Activated naive CD8-positive, alpha-beta T cell treated with anti-CD3 and anti-CD28 coated beads, Interleukin-2, amount 10 ng/mL, durations not matched to agents 7 days and 5 days (primary cell): ENCODE measurements around the gene SLC13A4. TPM values are rescaled to one million over a fixed set of nuclear protein-coding genes. Genes with fewer than 3 reads are reported as not detected.
"Not testable (repeated sequence)": the region's sequence is repeated elsewhere in the genome, so short reads cannot be mapped to it uniquely, and the experiment has no call there.

Experiments used
- ATAC-seq: fragments of 150-1000 bp; cut with Tn5 transposase; one replicate; pipeline ENCODE4 v1.10.0; 2021; ENCODE audit warnings: low read depth, moderate library complexity
- POLR2A ChIA-PET: fragments of 350-600 bp; sonication (Branson Sonifier 250); formaldehyde crosslinking; loops from one replicate; lab custom pipeline; 2021; ENCODE audit warnings: antibody characterized with exemption; lab: Charles Lee
- DNase-seq: peaks from one replicate; pipeline ENCODE4 v3.0.0; 2021
- H3K27ac Mint-ChIP-seq: one replicate; pipeline ENCODE4 v1.8.0; 2022; ENCODE audit warnings: mild to moderate bottlenecking, mixed read lengths
- H3K27me3 Mint-ChIP-seq: one replicate; pipeline ENCODE4 v1.8.0; 2022; ENCODE audit warnings: mild to moderate bottlenecking, moderate library complexity, mixed read lengths
- H3K36me3 Mint-ChIP-seq: one replicate; pipeline ENCODE4 v1.8.0; 2021; ENCODE audit warnings: mild to moderate bottlenecking, mixed read lengths
- H3K4me1 Mint-ChIP-seq: one replicate; pipeline ENCODE4 v1.8.0; 2021; ENCODE audit warnings: mixed read lengths
- H3K4me3 Mint-ChIP-seq: one replicate; pipeline ENCODE4 v1.8.0; 2022; ENCODE audit warnings: mild to moderate bottlenecking, moderate library complexity, mixed read lengths
- H3K9me3 Mint-ChIP-seq: one replicate; pipeline ENCODE4 v1.8.0; 2021; ENCODE audit warnings: mixed read lengths
- total RNA-seq, 2 experiments: library from RNA; stranded (reverse); gene quantifications; one replicate each; pipeline ENCODE4 v1.2.3, GENCODE V29; 2021

The SLC13A4 gene
- total RNA-seq, 2 experiments from 2014 or later, result not detected

DNA sequence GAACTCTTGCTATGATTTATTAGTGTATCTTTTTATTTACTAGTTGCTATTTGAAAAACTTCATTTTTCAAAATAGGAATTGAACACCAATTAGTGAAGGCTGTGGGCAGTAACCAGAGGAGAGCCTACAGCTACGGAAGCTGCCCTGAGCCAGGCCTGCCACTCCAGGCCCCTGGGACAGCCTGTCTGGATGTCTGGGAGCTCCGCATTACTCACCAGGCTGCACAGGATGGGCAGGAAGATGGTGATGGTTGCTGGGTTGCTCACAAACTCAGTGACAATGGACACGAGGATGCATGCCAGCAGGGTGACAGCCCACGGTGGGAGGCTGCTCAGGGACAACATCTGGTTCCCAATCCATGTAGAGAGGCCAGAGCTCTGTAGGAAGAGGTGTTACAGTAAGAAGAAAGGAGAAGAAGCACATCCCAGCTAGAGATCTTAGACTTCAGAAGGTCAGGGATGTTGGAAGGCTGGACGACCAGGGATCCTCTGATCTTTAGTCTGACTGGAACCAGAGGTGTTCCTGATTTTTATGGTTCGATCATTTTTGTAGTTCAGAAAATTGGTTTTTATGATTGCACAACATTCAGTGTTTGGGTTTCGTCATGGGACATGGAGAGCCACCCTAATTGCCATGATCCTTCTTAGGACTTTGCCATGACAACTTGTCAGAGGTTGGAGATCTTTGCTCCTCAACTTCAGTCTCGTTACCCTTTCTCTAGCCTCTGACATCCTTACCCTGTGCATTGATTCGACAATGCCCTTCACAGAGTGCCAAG, 42.5 kb downstream of the SLC13A4 start:
- Mint-ChIP-seq H3K4me3 (no peak overlapping the region), H3K27ac (no peak overlapping the region), H3K36me3 (peaks cover 2% of the 10 kb centered on the region), H3K9me3 (no peaks in the 10 kb centered on the region), H3K27me3 (peaks cover 2% of the 10 kb centered on the region), H3K4me1 (peaks cover 11% of the 10 kb centered on the region)
- DNase-seq (no peak), ATAC-seq (no peak)
- POLR2A ChIA-PET, result no interaction called here

DNA sequence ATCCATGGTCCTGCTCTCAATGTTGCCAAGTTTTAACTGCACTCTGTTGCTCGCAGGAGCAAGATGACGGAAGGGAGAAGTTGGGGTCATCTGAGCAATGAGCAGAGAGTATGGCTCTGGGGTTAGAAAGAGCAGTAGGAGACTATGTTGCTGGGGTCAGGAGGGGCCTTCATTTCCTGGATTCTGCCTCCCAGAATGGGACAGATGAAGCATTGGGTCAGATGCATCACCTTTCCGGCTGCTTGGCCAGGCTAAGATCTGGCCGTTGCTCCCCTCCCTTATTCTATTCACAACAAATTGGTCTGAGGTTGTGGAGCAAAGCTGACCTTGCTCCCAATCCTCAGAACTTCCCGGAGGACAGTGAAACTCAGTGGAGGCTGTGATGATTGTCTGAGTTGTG, 43.3 kb downstream of the SLC13A4 start:
- no peak for ATAC-seq
- Mint-ChIP-seq H3K27me3 (peaks cover 2% of the 10 kb centered on the region), H3K4me1 (peaks cover 13% of the 10 kb centered on the region), H3K4me3 (no peak overlapping the region), H3K9me3 (no peaks in the 10 kb centered on the region), H3K27ac (no peak overlapping the region), H3K36me3 (peaks cover 2% of the 10 kb centered on the region)
- DNase-seq, result no peak
- POLR2A ChIA-PET, result no interaction called here

DNA sequence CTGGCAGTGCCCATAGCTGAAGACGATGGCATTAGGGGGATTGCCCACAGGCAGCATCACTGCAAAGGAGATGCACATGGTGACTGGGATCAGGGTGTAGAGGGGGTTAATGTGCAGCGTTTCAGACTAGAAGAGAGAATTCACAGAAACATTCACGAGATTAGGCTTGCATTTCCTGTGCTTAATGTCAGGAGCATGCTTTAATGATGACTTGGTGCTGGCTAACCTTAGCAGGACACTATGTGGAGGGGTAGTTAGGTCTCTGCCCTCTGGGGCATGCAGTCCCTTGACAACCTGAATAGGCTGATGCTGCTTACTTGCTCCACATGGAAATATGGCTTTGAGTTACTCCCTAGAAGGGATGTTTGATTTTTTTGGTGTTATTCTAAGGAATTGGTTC, 43.9 kb downstream of the SLC13A4 start:
- Mint-ChIP-seq H3K4me1 (peaks cover 13% of the 10 kb centered on the region), H3K36me3 (peaks cover 2% of the 10 kb centered on the region), H3K27me3 (peaks cover 2% of the 10 kb centered on the region), H3K27ac (no peak overlapping the region), H3K9me3 (no peaks in the 10 kb centered on the region), H3K4me3 (no peak overlapping the region)
- ATAC-seq, result no peak
- POLR2A ChIA-PET, result no interaction called here
- DNase-seq, result no peak

DNA sequence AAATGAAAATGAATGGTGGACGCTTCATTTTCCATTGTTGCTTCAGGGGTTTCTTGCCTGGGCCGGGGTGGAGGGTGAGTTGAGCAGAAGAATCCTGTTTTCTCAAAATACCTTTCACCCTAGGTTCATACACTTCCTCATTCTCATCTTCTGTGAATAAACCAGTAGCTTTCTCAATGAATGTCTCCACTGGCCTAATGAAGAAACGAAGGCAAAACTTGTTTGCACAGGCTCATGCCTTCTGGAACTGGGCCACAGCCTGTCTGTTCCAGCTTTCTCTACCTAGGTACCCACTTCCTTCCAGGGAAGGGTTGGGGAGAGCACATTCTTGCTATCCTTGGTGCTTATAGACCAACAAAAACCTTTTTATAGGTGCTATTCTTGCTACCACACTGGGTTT, 44.4 kb downstream of the SLC13A4 start:
- Mint-ChIP-seq H3K36me3 (peaks cover 7% of the 10 kb centered on the region), H3K27me3 (peaks cover 2% of the 10 kb centered on the region), H3K9me3 (no peaks in the 10 kb centered on the region), H3K4me3 (no peak overlapping the region), H3K4me1 (peaks cover 13% of the 10 kb centered on the region), H3K27ac (no peak overlapping the region)
- ATAC-seq (no peak), DNase-seq (no peak)
- POLR2A ChIA-PET, result no interaction called here

DNA sequence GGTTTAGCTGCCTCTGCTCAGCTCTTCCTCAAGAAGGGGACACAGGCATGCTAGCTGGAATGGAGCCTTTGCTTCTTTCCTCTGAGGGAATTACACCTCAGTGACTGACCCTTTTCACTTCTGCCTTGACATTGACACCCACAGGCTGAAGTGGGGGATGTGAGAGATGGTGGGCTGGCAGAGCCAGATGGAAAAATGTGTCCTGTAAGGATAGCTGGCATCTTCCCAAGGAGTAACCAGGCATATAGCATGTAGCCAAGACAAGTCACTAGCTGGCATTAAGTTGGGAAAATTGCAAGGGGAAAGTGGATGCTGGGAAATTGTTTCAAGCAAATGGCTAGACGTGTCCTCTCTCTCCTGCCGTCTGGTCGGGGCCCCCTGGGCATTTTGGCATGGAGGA, 45.8 kb downstream of the SLC13A4 start:
- POLR2A ChIA-PET, result no interaction called here

DNA sequence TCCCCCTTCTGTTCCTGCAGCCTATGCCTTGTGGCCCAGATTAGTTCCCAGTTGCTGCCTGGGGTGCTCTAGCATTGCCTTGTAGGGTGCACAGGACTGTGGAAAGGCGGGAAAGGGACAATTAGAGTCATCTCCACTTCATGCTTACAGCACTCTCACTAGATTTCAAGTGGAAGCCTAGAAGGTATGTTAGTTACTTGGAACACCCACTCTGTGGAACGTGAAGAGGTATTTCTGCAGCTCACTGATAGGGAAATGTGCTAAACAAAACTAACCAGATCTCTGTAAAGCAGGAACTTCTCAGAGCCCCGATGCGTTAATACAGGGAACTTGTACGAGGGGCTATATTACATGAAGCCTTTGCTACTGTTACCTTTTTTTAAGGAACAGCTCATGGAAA, 46.2 kb downstream of the SLC13A4 start:
- H3K27ac Mint-ChIP-seq, result no peak overlapping the region
- peaks cover 13% of the 10 kb centered on the region for H3K4me1 Mint-ChIP-seq
- POLR2A ChIA-PET, result no interaction called here
- H3K36me3 Mint-ChIP-seq, result peaks cover 11% of the 10 kb centered on the region
- peaks cover 2% of the 10 kb centered on the region for H3K27me3 Mint-ChIP-seq
- H3K9me3 Mint-ChIP-seq, result no peaks in the 10 kb centered on the region
- no peak overlapping the region for H3K4me3 Mint-ChIP-seq
- DNase-seq, result no peak
- ATAC-seq, result no peak

More for the DNA sequence above, 45.8 kb downstream of the SLC13A4 start:
- Mint-ChIP-seq H3K4me1 (peaks cover 13% of the 10 kb centered on the region), H3K9me3 (no peaks in the 10 kb centered on the region), H3K36me3 (peaks cover 9% of the 10 kb centered on the region), H3K4me3 (no peak overlapping the region), H3K27ac (no peak overlapping the region), H3K27me3 (peaks cover 2% of the 10 kb centered on the region)
- no peak for DNase-seq
- ATAC-seq, result no peak

GRCh38 chr7:135678612-135679575, 49.1 kb downstream of the SLC13A4 start:
- Mint-ChIP-seq H3K9me3 (no peaks in the 10 kb centered on the region), H3K27ac (no peak overlapping the region), H3K27me3 (peaks cover 2% of the 10 kb centered on the region), H3K36me3 (peaks cover 20% of the 10 kb centered on the region), H3K4me3 (no peak overlapping the region), H3K4me1 (peaks cover 13% of the 10 kb centered on the region)
- ATAC-seq (no peak), DNase-seq (no peak)
- POLR2A ChIA-PET, result interaction anchor here (0.7 kb wide), 1 partner anchor 42 kb away, joined by 3 read pairs; no protein-coding TSS in a partner anchor

- Mint-ChIP-seq H3K9me3 (no peaks in the 10 kb centered on the region), H3K27ac (no peak overlapping the region), H3K27me3 (no peaks in the 10 kb centered on the region), H3K4me3 (no peak overlapping the region), H3K36me3 (peaks cover 19% of the 10 kb centered on the region), H3K4me1 (peaks cover 8% of the 10 kb centered on the region)
- DNase-seq (no peak), ATAC-seq (no peak)
- POLR2A ChIA-PET, result no interaction called here
Measured at GRCh38 chr7:135673360-135673706, 54.7 kb downstream of the SLC13A4 start.

GRCh38 chr7:135672560-135673359, 55.2 kb downstream of the SLC13A4 start:
- no peaks in the 10 kb centered on the region for H3K27me3 Mint-ChIP-seq
- no peak overlapping the region for H3K4me3 Mint-ChIP-seq
- H3K27ac Mint-ChIP-seq, result no peak overlapping the region
- peaks cover 23% of the 10 kb centered on the region for H3K36me3 Mint-ChIP-seq
- peaks cover 8% of the 10 kb centered on the region for H3K4me1 Mint-ChIP-seq
- ATAC-seq, result peak; percentile 39
- no peaks in the 10 kb centered on the region for H3K9me3 Mint-ChIP-seq
- DNase-seq, result no peak
- POLR2A ChIA-PET, result no interaction called here

- Mint-ChIP-seq H3K9me3 (no peaks in the 10 kb centered on the region), H3K4me1 (peaks cover 12% of the 10 kb centered on the region), H3K36me3 (peaks cover 19% of the 10 kb centered on the region), H3K4me3 (no peak overlapping the region), H3K27me3 (no peaks in the 10 kb centered on the region), H3K27ac (no peak overlapping the region)
- ATAC-seq (no peak), DNase-seq (no peak)
- POLR2A ChIA-PET, result no interaction called here
Measured at GRCh38 chr7:135670179-135670578, 57.8 kb downstream of the SLC13A4 start.

GRCh38 chr7:135669774-135670173, 58.2 kb downstream of the SLC13A4 start:
- DNase-seq, result no peak
- H3K4me3 Mint-ChIP-seq, result no peak overlapping the region
- POLR2A ChIA-PET, result no interaction called here

DNA sequence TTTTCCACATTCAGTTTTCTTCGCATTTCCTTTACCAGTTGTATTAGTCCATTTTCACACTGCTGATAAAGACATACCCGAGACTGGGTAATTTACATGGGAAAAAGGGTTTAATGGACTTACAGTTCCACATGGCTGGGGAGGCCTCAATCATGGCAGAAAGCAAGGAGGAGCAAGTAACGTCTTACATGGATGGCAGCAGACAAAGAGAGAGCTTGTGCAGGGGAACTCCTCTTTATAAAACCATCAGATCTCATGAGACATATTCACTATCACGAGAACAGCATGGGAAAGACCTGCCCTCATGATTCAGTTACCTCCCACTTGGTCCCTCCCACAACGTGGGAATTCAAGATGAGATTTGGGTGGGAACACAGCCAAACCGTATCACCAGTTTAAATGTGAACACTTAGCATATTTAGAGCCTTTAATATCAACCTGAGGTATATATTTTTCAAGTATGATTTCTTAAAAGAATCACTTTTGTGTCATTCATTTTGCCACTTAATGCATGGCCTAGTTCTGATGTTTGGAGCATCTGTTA, 59.1 kb downstream of the SLC13A4 start:
- H3K36me3 Mint-ChIP-seq, result peaks cover 15% of the 10 kb centered on the region
- H3K4me1 Mint-ChIP-seq, result peaks cover 14% of the 10 kb centered on the region
- H3K9me3 Mint-ChIP-seq, POLR2A ChIA-PET, H3K27ac Mint-ChIP-seq, H3K27me3 Mint-ChIP-seq, H3K4me3 Mint-ChIP-seq, DNase-seq, ATAC-seq: not testable (repeated sequence)

More at GRCh38 chr7:135669774-135670173, 58.2 kb downstream of the SLC13A4 start:
- H3K27me3 Mint-ChIP-seq, result no peaks in the 10 kb centered on the region
- no peaks in the 10 kb centered on the region for H3K9me3 Mint-ChIP-seq
- no peak overlapping the region for H3K27ac Mint-ChIP-seq
- peaks cover 13% of the 10 kb centered on the region for H3K4me1 Mint-ChIP-seq
- ATAC-seq, result no peak
- peaks cover 18% of the 10 kb centered on the region for H3K36me3 Mint-ChIP-seq

GRCh38 chr7:135667626-135668025, 60.4 kb downstream of the SLC13A4 start:
- H3K27ac Mint-ChIP-seq, POLR2A ChIA-PET, H3K4me3 Mint-ChIP-seq, H3K9me3 Mint-ChIP-seq, DNase-seq, H3K27me3 Mint-ChIP-seq, ATAC-seq: not testable (repeated sequence)
- peaks cover 15% of the 10 kb centered on the region for H3K36me3 Mint-ChIP-seq
- H3K4me1 Mint-ChIP-seq, result peaks cover 13% of the 10 kb centered on the region
